Measurements from ENCODE around the gene HAGH.

Gene HAGH

GRCh38 chr16:1762196-1762878 lies 64.3 kb downstream of the HAGH start:
- no peak for DNase-seq (ENCODE audit: low read depth)

GRCh38 chr16:1761751-1762150 lies 64.9 kb downstream of the HAGH start:
- DNase-seq (ENCODE audit: low read depth): no peak

- no peak for DNase-seq (ENCODE audit: low read depth)
These were observed 65.7 kb downstream of the HAGH start for GRCh38 chr16:1760911-1761310.

GRCh38 chr16:1759511-1759910 lies 67.1 kb downstream of the HAGH start:
- no peak for DNase-seq (ENCODE audit: low read depth)

- no peak for DNase-seq (ENCODE audit: low read depth)
These were observed 67.7 kb downstream of the HAGH start for GRCh38 chr16:1758923-1759322.

- DNase-seq (ENCODE audit: low read depth): no peak
These were observed 68.7 kb downstream of the HAGH start for GRCh38 chr16:1757714-1758461.
